Esophagus squamous epithelium (tissue), 5 donors: ENCODE data around the gene RCL1. TPM values are rescaled to one million over a fixed set of nuclear protein-coding genes. Genes with fewer than 3 reads are reported as not detected.
A peak's percentile ranks its signal among the peaks of the same experiment; 100 is the strongest.

ENCODE experiments used
- DNase-seq: peaks from one replicate; lab custom pipeline; 2025; lab: John Stamatoyannopoulos, UW
- H3K27ac ChIP-seq, 4 donors: fragments of 200-600 bp; sonication (generic); one replicate each; pipeline ENCODE4 v1.5.1; 2016 to 2019; ENCODE audit warnings: mild to moderate bottlenecking in 1 of 4
- H3K27me3 ChIP-seq, 4 donors: fragments of 200-600 bp; sonication (generic); 1 replicate in 3 of 4; 2 replicates in 1 of 4; pipeline versions ENCODE4 v1.5.1 to v1.6.0; 2017 to 2021; ENCODE audit warnings: antibody characterized with exemption in 1 of 4
- H3K36me3 ChIP-seq, 3 donors: fragments of 200-600 bp; sonication (generic); one replicate each; pipeline ENCODE4 v1.5.1; 2016 to 2019
- H3K4me1 ChIP-seq, 3 donors: fragments of 200-600 bp; sonication (generic); one replicate each; pipeline ENCODE4 v1.5.1; 2017 to 2019
- H3K4me3 ChIP-seq, 4 donors: fragments of 200-600 bp; sonication (generic); 1 replicate in 3 of 4; 2 replicates in 1 of 4; pipeline ENCODE4 v1.5.1; 2016 to 2019; ENCODE audit warnings: mild to moderate bottlenecking in 2 of 4, moderate library complexity in 1 of 4
- H3K9me3 ChIP-seq, 3 donors: fragments of 200-600 bp; sonication (generic); one replicate each; pipeline ENCODE4 v1.5.1; 2016 to 2019
- CTCF ChIP-seq, 6 experiments: fragments of 450-650 bp in 4 of 6; fragments of 200-600 bp in 2 of 6; sonication (generic) in 2 of 6; IDR thresholded peaks; one replicate each; pipeline ENCODE4 v1.5.1; 2016 to 2019; ENCODE audit warnings: antibody characterized with exemption in 6 of 6, mild to moderate bottlenecking in 4 of 6, moderate library complexity in 4 of 6
- POLR2A ChIP-seq, 4 donors: fragments of 450-650 bp; IDR thresholded peaks; one replicate each; pipeline ENCODE4 v1.6.1; 2017; ENCODE audit warnings: antibody characterized with exemption in 4 of 4, mild to moderate bottlenecking in 4 of 4, moderate library complexity in 3 of 4
- WGBS, 2 donors: methylation state at CpG; one replicate each; pipeline ENCODE4 v1.1.5; 2018; 5-methylcytosine and 5-hydroxymethylcytosine counted together
- intact Hi-C: fragments of 100-400 bp; cut with DNase I; formaldehyde crosslinking; loops from one replicate; pipeline ENCODE4 v1.15.0; 2022
- total RNA-seq, 4 donors: library from RNA; depleted of rRNA; stranded (reverse); fragments of >200 nt; gene quantifications; one replicate each; pipeline ENCODE4 v1.1.0, GENCODE V29; 2016
- donor health status: DM: yes; HTN: yes; CAD: no.

Gene RCL1
- total RNA-seq, 4 donors from 2014 or later: 13.8 to 28.0 (median 16.5) TPM

DNA sequence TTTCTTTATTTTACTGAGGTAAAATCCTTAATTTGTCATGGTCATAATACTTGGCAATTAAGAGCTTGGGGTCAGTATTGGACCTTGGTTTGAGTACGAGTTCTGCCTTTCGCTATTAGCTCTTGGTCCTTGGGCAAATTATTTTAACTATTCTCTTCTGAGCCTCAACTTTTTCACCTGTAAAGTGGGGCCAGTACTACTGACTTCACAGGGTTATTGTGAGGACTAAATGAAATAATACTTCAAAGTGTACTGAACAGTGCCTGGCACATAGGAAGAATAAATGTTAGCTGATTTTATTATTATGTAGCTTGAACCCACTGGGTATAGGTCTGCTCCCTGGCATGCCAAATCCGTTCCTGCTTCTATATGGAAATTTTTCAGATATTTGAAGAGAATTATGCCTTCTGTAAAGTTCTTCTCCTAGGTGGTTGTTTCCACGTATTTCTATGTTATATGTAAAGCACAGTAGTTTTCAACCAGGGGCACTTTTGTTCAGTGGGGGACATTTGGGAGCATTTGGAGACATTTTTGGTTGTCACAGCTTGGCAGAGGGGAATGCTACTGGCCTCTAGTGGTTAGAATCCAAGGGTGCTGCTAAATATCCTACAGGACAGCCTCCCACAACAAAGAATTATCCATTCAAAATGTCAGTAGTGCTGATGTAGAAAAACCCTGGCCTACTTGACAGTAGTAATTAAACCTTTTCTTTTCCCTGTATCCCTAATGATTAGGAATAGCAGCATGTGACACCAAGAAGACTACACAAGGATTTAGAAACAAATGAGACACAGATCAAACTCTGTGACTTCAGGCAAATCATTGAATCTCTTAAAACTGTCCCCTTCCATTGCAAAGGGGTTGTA, 4.5 kb downstream of the RCL1 start:
- no peak for DNase-seq

DNA sequence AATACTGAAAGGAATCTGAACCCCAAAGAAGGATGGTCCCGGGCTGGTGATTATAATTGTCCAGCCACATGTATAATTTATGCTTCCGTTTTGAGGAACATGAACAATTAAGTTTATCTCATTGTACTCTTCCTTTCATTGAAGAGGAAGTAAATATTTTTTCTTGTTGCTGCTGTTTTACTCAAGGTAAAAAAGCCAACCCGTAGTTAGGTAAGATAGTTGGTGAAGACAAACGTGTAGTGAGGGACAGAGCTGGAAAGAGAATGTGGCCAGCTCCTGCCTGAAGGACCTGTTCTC, 5.1 kb downstream of the RCL1 start:
- intact Hi-C loops: no loop called here
- peaks cover 9 to 41% (median 16%) of the 10 kb centered on the region in 3 donors for H3K4me1 ChIP-seq
- H3K27ac ChIP-seq: peak overlapping the region in 2 of 4 donors; percentile 2 to 6
- WGBS, 2 donors: 39 to 50% methylated on average over 4 of the region's 4 CpGs
- no peaks in the 10 kb centered on the region for H3K27me3 ChIP-seq
- TF ChIP-seq POLR2A (IDR thresholded peaks at IDR 0.05) (no peak), CTCF (IDR thresholded peaks at IDR 0.05) (no peak)
- no peak for DNase-seq
- no peaks in the 10 kb centered on the region for H3K9me3 ChIP-seq
- H3K4me3 ChIP-seq: no peak overlapping the region
- H3K36me3 ChIP-seq: no peaks in the 10 kb centered on the region

More for the DNA sequence above, 4.5 kb downstream of the RCL1 start:
- intact Hi-C loops: no loop called here
- Histone ChIP-seq H3K4me1 (peaks cover 9 to 42% (median 16%) of the 10 kb centered on the region in 3 donors), H3K27me3 (no peaks in the 10 kb centered on the region), H3K27ac (no peak overlapping the region), H3K9me3 (no peaks in the 10 kb centered on the region), H3K4me3 (no peak overlapping the region), H3K36me3 (no peaks in the 10 kb centered on the region)
- 86 to 89% methylated on average over 4 of the region's 4 CpGs for WGBS, 2 donors
- TF ChIP-seq POLR2A (IDR thresholded peaks at IDR 0.05): no peak
- peak; percentile 38 to 68 (median 64) for TF ChIP-seq CTCF (IDR thresholded peaks at IDR 0.05)

DNA sequence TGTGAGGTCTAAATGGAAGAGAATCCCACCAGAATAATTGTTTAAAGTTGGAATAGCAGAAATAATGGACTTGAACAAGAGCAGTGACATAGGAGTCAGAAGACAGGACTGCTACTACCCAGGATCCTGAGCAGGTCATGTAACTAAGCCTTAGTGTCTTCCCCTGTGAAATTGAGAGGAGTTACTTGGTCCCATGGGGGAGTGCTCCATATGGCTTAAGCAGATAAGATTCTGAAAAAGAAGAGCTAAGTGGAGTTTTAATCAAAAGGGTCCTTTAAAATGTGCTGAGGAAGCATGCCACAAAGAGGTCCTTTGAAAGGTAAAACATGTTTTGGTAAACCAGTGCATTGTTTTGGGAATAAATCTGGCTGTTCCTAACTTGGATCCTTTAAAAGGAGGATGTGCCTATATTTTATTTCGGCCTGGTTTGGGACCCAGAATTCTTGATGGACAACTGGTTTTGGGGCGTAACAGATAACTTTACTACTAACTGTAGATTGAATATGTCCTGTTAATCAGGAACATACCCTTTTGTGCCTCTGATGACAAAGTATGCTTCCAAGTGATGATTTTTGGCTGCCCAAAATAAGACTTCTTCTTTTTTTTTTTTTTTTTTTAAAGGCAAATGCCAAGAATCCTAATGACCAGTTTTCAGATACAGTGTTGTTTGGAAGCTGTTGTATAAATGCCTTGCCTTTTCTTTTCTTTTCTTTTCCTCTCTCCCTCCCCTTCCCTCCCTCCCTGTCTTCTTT, 5.7 kb downstream of the RCL1 start:
- H3K27ac ChIP-seq: peak overlapping the region in 2 of 4 donors; percentile 2 to 6
- H3K9me3 ChIP-seq: no peaks in the 10 kb centered on the region
- TF ChIP-seq POLR2A (IDR thresholded peaks at IDR 0.05): no peak
- TF ChIP-seq CTCF (IDR thresholded peaks at IDR 0.05): no peak
- no peak overlapping the region for H3K4me3 ChIP-seq
- H3K27me3 ChIP-seq: no peaks in the 10 kb centered on the region
- no peaks in the 10 kb centered on the region for H3K36me3 ChIP-seq
- H3K4me1 ChIP-seq: peaks cover 9 to 39% (median 16%) of the 10 kb centered on the region in 3 donors
- no peak for DNase-seq
- intact Hi-C loops: no loop called here
- WGBS, 2 donors: 77 to 88% methylated on average over 2 of the region's 2 CpGs

DNA sequence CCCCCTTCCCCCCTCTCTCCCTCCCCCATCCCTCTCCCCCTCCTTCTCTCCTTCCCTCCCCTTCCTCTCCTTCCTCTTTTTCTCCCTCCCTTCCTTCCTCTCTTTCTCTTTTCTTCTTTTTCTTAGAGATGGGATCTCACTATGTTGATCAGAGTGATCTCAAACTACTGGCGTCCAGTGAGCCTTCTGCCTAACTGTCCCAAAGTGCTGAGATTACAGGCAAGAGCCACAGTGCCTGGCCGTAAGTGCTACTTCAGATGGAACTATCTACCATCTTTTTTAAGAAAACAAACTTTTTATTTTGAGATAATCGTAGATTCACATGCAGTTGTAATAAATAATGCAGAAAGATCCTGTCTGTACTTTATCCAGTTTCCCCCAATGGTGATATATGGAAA, 6.3 kb downstream of the RCL1 start:
- H3K9me3 ChIP-seq: no peaks in the 10 kb centered on the region
- H3K27ac ChIP-seq: peak overlapping the region in 1 of 4 donors; percentile 46
- no peak for DNase-seq
- H3K27me3 ChIP-seq: no peaks in the 10 kb centered on the region
- TF ChIP-seq CTCF (IDR thresholded peaks at IDR 0.05) (no peak), POLR2A (IDR thresholded peaks at IDR 0.05) (no peak)
- intact Hi-C loops: no loop called here
- H3K4me3 ChIP-seq: no peak overlapping the region
- WGBS, 2 donors: 63 to 73% methylated on average over 3 of the region's 3 CpGs
- peaks cover 3 to 33% (median 12%) of the 10 kb centered on the region in 3 donors for H3K4me1 ChIP-seq
- H3K36me3 ChIP-seq: no peaks in the 10 kb centered on the region

DNA sequence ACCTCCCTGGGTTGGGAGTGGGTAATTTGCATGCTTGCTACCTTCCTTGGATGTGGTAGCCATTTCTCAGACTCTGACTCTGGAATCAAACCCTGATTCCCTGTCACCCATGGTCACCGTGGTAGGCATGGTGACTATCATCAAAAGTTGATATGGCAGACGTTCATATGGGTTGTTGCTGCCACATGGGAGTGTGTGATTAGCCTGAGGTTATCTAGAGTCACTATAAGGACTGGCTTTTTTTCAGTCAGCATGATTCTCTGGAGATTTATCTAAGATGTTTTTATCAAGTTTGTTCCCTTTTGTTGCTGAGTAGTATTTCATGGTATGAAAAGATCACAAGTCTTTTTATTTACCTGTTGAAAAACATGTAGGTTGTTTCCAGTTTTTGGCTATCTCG, 7.0 kb downstream of the RCL1 start:
- no peak for DNase-seq
- Histone ChIP-seq H3K36me3 (no peaks in the 10 kb centered on the region), H3K27me3 (no peaks in the 10 kb centered on the region), H3K4me3 (no peak overlapping the region), H3K27ac (no peak overlapping the region), H3K9me3 (no peaks in the 10 kb centered on the region), H3K4me1 (peaks cover 0 to 26% (median 7%) of the 10 kb centered on the region in 3 donors)
- TF ChIP-seq POLR2A (IDR thresholded peaks at IDR 0.05) (no peak), CTCF (IDR thresholded peaks at IDR 0.05) (no peak)
- 72 to 79% methylated on average over 3 of the region's 3 CpGs for WGBS, 2 donors
- intact Hi-C loops: no loop called here
